ENCODE results near the gene PLD4.

The PLD4 gene

DNA sequence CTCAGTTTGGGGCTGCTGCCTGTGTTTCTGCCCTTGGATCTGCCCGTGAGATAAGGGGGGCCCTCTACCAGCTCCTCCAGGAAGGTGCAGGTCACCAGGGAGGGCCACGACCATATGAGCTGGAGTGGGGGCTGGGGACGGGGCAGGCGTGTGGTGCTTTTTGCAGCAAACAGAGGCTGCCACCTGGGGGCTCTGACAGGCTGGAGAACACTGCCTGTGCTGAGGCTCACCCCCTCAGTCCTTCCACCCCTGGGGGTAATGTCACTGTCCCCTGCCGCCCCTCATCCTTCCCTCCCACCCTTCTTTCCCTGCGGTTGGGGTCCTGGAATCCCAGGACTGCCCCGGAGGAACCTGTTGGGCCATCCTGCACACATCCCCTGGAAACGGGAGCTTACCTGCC, 3.2 kb downstream of the PLD4 start:
- no peak for DNase-seq (ENCODE audit: low read depth in 2 of 2)

DNA sequence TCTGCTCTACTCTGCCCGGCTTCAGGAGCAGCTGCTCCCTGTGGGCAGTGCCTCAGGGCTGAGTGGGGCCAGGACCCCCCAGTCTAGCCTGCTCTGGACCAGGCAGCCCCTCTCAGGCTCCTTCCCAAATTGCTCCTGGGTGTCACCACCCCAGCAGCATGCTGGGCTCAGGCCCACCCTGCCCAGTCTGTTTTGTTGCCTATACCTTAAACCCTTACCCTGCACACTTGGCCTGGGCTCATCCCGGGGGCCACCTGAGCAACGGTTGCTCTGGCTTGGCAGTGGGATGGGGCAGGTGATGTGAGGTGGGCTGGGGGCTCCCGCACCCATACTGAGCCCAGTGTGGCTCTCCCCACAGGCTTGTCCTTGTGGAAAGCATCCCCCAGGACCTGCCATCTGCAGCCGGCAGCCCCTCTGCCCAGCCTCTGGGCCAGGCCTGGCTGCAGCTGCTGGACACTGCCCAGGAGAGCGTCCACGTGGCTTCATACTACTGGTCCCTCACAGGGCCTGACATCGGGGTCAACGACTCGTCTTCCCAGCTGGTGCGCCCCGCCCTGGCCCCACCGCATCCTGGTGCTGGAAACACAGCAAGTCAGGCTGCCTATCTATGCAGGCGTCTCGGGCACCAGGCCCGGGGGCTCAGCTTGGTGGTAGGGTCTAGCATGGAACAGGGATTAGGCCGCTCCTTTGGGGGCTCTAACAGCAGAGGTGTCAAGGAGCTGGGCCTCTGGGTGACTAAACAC, 3.9 kb downstream of the PLD4 start:
- no peak for DNase-seq (ENCODE audit: low read depth in 2 of 2)

DNA sequence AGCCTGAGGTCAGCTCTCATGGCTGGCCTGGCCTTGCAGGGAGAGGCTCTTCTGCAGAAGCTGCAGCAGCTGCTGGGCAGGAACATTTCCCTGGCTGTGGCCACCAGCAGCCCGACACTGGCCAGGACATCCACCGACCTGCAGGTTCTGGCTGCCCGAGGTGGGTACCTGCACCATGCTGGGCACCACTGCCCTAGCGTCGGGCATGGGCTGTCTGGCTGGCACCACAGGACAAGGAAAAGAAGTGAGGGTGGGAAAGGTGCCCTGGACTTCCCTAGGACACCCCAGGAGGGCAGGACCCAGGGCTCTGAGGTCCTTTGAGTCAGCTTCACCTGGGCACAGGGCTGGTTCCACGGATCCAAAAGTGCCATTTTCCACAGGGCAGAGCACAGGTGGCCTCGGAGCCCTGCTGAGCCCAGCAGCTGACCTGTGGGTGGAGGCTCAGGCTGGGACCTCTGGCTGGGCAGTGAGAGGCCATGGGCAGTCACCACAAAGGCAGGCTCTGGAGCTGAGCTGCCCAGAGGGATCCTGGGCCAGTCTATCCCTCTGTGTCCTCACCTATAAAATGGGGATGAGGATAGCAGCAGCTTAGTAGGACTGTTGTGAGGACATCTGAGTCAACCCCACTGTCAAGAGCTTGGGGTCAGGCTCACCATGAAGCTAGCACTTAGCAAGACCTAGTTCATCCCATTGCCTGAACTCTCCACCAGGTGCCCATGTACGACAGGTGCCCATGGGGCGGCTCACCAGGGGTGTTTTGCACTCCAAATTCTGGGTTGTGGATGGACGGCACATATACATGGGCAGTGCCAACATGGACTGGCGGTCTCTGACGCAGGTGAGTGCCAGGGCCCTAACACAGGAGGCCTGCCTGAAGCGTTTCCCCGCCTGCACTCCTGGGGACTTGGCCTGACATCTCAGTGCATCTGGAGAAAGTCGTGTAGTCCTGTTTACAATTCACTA, 4.9 kb downstream of the PLD4 start:
- no peak for DNase-seq (ENCODE audit: low read depth in 2 of 2)

DNA sequence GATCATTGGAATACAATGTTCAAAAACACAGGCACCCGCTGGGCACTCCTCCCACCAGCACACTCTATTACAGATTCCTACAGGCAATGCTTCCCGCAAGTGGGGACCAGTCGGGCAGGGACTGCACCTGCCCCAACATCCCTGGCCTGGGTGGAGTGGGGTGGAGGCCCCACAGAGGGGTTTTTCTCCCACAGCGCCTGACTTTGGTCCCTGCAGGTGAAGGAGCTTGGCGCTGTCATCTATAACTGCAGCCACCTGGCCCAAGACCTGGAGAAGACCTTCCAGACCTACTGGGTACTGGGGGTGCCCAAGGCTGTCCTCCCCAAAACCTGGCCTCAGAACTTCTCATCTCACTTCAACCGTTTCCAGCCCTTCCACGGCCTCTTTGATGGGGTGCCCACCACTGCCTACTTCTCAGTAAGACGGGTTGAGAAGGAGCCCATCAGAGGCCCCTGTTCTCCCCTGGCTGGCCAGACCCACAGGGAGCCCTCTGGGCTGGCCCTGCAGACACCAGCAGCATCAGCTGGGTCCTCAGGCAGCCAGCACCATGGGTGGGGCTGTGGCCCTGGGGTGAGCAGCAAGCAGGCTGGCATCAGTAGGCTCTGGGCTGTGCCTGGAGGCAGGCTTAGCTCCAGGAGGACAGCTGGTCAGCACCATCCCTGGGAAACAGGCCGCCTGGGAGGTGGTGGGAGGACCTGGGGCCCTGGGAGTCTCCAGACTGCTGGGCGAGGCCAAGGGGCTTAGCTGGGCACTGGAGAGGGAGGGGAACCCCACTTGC, 6.0 kb downstream of the PLD4 start:
- DNase-seq (ENCODE audit: low read depth in 2 of 2): no peak

DNA sequence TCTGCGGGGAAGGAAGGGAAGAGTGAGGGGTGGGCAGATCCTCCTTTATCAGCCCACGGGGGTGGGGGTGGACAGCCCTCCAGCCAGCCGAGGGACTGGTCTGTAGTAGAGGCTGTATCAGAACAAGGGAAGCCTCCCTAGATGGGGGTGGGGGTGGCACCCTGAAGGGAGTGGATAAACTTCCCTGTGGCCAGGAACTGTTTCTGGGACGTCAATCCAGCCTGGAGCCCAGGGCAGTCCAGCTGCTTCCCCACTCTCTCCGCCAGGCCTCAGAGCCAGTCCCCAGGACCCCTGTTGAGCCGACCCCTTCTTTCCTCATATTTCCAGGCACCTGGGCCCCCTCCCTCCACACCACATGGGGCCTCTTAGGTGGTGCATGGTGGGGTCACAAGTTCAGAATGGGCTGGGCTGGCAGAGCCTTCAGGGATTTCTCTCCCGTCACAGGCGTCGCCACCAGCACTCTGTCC, 6.7 kb downstream of the PLD4 start:
- no peak for DNase-seq (ENCODE audit: low read depth in 2 of 2)

DNA sequence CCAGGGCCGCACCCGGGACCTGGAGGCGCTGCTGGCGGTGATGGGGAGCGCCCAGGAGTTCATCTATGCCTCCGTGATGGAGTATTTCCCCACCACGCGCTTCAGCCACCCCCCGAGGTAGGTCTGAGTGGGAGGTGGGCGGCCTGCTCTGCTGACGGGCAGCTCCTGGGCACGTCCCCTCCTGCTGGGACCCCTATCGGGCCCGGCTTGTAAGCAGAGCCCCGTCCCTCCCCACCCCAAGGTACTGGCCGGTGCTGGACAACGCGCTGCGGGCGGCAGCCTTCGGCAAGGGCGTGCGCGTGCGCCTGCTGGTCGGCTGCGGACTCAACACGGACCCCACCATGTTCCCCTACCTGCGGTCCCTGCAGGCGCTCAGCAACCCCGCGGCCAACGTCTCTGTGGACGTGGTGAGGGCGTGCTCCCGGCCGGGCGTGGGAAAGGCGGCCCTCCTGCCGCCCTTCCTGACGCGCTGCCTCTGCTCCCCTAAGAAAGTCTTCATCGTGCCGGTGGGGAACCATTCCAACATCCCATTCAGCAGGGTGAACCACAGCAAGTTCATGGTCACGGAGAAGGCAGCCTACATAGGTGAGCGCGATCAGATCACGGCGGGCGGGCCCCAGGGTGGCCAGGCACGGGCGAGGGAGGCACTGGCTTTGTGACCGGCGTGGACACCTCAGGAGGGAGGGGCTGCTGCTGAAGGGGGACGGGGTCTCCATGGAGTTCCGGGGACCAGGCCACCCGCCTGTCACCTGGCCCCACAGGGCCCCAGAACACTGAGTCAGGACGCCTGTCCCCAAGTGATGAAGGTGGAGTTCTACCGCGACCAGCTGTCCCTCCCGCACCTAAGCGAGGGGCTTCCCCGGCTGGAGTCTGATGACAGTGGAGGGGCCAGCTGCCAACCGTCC, 7.3 kb downstream of the PLD4 start:
- no peak for DNase-seq (ENCODE audit: low read depth in 2 of 2)

DNA sequence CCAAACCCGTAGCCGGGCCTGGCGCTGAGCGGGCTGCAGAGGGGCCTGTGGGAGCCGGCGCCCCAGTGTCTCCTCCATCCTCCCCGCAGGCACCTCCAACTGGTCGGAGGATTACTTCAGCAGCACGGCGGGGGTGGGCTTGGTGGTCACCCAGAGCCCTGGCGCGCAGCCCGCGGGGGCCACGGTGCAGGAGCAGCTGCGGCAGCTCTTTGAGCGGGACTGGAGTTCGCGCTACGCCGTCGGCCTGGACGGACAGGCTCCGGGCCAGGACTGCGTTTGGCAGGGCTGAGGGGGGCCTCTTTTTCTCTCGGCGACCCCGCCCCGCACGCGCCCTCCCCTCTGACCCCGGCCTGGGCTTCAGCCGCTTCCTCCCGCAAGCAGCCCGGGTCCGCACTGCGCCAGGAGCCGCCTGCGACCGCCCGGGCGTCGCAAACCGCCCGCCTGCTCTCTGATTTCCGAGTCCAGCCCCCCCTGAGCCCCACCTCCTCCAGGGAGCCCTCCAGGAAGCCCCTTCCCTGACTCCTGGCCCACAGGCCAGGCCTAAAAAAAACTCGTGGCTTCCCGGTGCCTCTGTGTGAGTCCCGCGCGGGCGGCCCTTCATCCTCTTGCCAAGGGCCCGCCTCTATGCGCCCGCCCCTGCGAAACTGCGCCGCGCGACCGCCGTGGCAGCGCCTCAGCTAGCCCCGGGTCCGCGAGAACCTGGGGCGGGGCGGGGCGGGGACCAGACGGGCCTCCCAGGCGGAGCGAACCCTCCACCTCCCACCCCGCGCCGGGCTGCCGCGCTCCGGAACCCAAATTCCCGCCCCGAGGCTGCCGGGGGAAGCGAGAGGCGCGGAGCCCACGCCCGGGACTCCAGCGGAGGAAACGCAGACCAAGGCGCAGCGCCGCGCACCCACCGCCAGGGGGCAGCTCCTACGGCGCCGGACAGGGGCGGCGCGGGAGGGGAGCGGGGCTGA, 8.3 kb downstream of the PLD4 start:
- peak; percentile 75 for DNase-seq (ENCODE audit: low read depth in 2 of 2)

DNA sequence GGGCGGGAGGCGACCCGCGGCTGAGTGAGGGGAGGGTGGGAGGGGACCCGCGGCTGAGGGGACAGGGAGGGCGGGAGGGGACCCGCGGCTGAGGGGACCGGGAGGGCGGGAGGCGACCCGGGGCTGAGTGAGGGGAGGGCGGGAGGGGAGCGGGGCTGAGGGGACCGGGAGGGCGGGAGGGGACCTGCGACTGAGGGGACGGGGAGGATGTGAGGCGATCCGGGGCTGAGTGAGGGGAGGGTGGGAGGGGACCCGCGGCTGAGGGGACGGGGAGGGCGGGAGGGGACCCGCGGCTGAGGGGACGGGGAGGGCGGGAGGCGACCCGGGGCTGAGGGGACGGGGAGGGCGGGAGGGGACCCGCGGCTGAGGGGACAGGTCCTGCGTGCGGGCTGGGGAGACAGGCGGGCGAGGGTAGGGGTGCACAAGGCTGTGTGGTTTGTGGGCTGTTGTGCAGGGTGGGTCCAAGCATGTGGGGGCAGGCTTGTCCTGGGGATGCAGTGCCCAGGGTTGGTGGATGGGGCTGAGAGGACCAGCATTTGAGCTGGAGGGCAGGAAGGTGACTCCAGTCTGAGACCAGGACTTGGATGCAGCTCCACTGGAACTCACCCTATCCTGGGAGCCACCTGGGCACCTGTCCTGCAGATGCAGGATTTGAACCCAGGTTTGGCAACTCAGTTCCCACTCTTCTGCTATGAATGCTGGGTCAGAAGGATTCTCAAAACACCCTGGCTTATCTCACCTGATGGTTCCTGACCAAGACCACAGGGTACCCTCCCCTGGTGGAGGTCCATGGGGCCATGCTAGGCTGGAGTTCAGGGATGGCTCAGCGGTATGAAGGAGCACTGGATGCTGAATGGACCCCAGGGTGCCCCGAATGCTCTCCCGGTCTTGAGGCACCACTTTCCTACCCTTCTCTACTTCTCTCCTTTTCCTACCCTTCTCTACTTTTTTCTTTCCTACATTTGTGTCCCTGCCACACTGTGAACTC, 9.4 kb downstream of the PLD4 start:
- DNase-seq (ENCODE audit: low read depth in 2 of 2): no peak

DNA sequence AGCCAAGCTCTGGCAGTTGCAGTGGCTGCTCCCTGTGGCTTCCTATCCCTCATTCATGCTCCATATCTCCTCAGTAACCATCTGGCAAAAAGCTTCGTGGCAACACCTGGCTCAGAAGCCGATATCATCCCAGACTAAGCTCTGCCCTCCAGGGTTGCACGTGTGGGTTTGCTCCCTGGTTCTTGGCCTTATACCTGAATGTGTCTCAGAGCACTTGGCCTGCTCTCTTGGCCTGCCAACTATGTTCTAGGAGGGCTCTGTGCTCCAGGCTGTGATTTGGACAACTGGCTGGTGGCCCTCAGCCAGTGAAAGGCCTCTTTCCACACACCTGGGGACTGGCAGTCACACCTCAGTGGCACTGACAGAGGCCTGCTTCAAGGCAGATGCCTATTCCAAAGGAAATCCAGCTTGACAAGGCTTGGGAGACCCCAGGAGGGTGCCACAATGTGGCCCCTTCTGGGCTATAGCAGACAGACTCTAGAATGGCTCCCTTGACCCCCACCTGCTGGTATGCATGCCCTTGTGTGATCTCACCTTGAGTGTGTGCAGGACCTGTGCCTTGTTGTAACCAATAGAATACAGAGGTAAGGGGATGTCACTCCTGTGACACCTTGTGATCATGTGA, 10.5 kb downstream of the PLD4 start:
- DNase-seq (ENCODE audit: low read depth in 2 of 2): no peak

DNA sequence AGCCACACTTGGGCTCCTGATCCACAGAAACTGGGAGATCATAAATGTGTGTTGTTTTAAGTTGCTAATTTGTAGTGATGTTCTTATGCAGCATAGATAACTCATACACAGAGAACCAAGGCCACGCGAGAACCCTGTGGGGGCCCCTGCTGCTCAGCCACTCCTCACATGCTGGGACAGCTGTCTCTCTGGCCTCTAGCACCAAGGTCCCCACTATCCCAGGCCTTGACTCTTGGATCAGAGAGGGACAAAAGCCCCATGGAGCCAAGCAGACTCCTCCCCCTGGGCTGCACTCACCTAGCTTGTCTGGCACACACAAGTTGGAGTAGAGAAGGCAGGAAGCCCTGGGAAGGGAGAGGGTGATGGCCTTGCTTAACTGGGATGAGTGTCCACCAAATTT, 11.3 kb downstream of the PLD4 start:
- DNase-seq (ENCODE audit: low read depth in 2 of 2): no peak

DNA sequence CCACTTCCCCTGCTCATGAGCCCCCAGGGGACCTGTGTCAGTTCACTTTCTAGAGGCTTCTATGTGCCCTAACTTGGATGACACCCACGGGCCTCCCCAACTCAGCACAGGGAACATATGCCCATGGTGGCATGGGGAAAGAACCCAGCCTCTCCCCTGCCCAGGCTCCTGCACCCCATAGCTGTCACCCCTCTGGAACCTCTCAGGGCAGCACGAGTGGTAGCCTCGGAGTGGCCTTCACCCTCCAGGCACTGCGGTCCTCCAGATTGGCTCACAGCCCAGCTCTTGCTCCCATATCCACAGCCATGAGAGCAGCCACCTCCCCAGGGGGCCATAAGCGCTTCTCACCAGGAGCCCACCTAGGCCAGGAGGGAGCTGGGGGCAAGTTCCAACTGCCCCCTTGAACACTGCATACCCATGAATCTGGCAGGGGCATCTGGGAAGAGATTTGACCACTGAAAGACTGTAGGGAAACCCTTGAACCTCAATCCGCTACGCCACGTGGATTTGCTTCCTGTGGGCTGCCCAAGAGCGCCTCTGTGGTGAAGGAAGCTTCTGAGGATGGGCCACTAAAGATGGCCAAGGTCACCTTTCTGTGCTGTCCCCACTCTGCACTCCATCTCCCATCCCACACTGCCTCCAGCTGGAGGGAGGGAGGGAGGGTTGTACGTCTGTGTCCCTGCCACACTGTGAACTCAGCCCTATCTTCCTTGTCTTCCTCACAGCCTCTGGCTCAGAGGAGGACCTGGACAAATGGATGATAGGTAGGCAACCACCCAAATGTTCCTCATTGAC, 11.9 kb downstream of the PLD4 start:
- no peak for DNase-seq (ENCODE audit: low read depth in 2 of 2)

DNA sequence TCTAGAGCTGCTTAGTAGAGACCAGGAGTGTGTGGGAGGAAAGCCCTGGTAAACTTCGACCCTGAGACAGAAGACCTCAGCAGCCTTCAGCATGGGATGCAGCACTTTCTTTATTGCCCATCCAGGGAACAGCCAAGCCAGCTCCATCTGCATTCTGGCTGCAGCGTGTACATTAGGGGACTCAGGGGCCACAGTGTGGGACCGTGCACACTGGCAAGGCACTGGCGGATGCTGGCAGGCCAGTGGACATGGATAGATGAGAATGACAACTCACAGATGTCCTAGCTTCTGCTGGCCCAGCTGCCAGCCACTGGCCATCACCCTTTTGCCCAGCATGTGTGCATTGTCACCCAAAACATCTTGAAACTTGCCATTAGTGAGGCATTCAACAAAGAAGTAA, 12.5 kb downstream of the PLD4 start:
- no peak for DNase-seq (ENCODE audit: low read depth in 2 of 2)

DNA sequence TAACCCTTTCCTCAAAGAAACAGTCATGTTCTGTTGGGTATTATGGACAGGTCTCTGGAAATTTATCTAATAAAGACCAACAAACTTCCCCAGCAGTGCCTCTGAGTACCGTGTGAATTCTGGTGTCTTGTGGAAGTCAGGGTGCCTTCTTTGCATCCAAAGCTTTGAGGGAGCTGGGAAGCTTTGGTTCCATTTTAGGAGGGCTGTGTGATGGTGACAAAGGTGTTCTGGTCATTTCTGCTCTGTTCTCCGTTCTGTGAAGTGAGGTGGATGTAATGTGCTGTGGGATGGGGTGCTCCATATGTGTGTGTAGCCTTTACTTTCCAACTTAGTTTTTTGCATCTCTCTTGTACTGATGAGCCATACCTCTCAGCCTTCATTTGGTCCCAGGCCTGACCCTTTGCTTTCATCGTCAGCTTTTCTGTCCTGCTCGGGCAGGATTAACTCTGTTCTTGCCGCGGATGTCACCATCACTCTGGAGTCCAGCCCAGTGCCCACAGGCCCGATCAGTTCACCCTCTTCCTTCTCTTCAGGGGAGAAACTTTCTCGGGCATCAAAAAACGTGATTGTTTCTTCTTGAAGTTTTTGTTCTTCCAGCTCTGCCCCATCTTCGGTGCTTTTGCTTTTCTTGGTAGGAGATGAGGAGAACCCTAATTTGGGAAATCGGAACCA, 13.2 kb downstream of the PLD4 start:
- no peak for DNase-seq (ENCODE audit: low read depth in 2 of 2)

DNA sequence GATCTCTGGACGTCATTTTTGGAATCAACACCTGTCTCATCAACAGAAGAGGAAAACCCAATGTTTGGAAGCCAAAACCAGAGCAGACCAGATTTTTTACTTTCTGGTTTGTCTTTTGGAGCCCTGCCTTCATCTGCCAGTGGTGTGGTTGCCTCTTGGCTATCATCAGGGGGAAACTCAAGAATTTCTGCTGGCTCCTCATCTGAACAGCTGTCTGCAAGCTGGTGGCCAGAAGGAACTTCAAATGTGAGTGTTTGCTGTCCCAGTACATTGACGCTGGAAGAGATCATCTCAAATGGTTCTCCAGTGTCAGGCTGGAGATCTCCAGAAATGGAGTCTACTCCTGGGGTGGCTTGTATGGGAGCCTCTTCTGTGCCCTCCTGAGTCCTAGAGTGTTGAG, 13.8 kb downstream of the PLD4 start:
- DNase-seq (ENCODE audit: low read depth in 2 of 2): no peak

DNA sequence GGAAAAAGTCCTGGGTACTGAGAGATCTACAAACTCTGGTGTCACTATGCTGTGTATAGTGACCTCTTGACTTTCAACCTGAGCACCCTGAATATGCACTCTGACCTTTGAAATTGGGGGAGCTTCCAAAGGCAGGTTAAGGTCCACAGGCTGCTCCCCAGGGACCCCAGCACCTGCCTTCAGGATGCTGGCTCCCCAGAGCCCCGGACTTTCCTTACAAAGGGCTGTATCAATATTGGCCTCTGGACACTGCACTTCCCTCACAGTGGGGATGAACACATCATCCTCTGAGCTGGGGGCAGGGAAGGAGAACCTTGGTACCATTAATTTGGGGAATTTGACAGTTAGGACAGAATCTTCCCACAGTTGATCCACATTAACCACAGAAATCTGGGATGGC, 14.3 kb downstream of the PLD4 start:
- no peak for DNase-seq (ENCODE audit: low read depth in 2 of 2)

DNA sequence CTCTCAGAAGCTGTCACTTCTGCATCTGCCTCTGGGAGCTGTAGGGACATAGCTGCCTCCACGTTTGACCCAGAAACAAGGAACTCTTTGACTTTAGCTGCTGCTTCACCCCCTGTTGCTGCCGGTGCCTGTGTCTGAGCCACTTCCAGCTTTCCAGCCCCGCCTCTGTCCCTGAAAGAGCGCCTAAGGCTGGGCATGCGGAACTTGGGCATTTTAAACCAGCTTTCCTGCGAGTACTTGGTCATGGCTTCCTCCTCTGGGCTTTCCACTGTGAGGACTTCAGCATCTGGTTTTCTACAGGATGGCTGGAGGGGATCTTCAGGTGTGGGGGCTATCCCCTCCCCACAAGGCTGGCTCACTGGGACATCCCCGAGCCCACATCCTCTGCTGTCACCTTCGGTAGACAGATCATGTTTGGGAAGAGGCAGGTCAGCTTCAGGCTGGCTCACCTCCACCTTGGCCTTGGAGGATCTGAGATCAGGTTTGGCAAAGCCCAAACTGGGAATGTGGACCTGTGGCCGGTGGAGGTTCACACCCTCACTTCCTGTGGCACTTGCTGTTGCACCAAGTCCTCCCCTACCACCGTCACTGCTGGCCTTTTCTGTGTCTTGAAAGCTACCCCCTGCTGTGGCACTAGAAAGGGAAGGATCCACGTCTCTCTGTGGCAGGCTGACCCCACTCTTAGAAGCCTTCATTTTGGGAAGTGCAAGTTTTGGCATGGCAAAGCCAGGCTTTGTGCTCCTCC, 15.2 kb downstream of the PLD4 start:
- DNase-seq (ENCODE audit: low read depth in 2 of 2): no peak

Measured in stimulated activated CD8-positive, alpha-beta memory T cell treated with anti-CD3 and anti-CD28 coated beads, Interleukin-15, amount 100 ng/mL, for 48 hours (primary cell).